Tibial nerve (tissue), 4 donors: ENCODE results near the gene KCNK1. TPM values are rescaled to one million over a fixed set of nuclear protein-coding genes. Genes with fewer than 3 reads are reported as not detected.

Experiments
- DNase-seq, 2 donors: peaks; one replicate each; pipeline ENCODE4 v3.0.0-alpha.2; 2019; ENCODE audit warnings: low spot score in 2 of 2
- H3K27ac ChIP-seq, 4 donors: fragments of 200-600 bp; sonication (generic) in 3 of 4; one replicate each; pipeline ENCODE4 v1.5.1; 2017 to 2019; ENCODE audit warnings: mild to moderate bottlenecking in 1 of 4
- H3K27me3 ChIP-seq, 2 donors: fragments of 200-600 bp; sonication (generic) in 1 of 2; one replicate each; pipeline versions ENCODE4 v1.5.1 to v1.6.0; 2017 to 2019
- H3K36me3 ChIP-seq, 3 donors: fragments of 200-600 bp; sonication (generic); one replicate each; pipeline ENCODE4 v1.5.1; 2018 to 2019
- H3K4me1 ChIP-seq, 4 donors: fragments of 200-600 bp; sonication (generic) in 3 of 4; one replicate each; pipeline ENCODE4 v1.5.1; 2017 to 2019
- H3K4me3 ChIP-seq, 4 donors: fragments of 200-600 bp; sonication (generic) in 3 of 4; one replicate each; pipeline ENCODE4 v1.5.1; 2017 to 2019; ENCODE audit warnings: mild to moderate bottlenecking in 1 of 4, moderate library complexity in 1 of 4
- H3K9me3 ChIP-seq, 4 donors: fragments of 200-600 bp; sonication (generic) in 3 of 4; one replicate each; pipeline ENCODE4 v1.5.1; 2017 to 2019
- CTCF ChIP-seq, 5 experiments: fragments of 200-600 bp in 3 of 5; fragments of 450-650 bp in 2 of 5; sonication (generic) in 3 of 5; IDR thresholded peaks; one replicate each; pipeline ENCODE4 v1.5.1; 2016 to 2019; ENCODE audit warnings: antibody characterized with exemption in 5 of 5, mild to moderate bottlenecking in 3 of 5, moderate library complexity in 2 of 5
- EP300 ChIP-seq, 2 donors: sonication (generic); formaldehyde crosslinking; IDR thresholded peaks; one replicate each; pipeline ENCODE4 v1.6.1; 2017; ENCODE audit warnings: antibody characterized with exemption in 2 of 2, mild to moderate bottlenecking in 1 of 2
- POLR2A ChIP-seq, 2 donors: fragments of 450-650 bp; IDR thresholded peaks; one replicate each; pipeline ENCODE4 v1.6.1; 2017; ENCODE audit warnings: antibody characterized with exemption in 2 of 2, mild to moderate bottlenecking in 2 of 2, moderate library complexity in 2 of 2
- WGBS, 2 donors: methylation state at CpG; one replicate each; pipeline ENCODE4 v1.1.5; 2018; 5-methylcytosine and 5-hydroxymethylcytosine counted together
- total RNA-seq, 4 donors: library from RNA; depleted of rRNA; stranded (reverse); fragments of >200 nt; gene quantifications; one replicate each; pipeline ENCODE4 v1.1.0, GENCODE V29; 2016

Gene KCNK1
- total RNA-seq, 4 donors from 2014 or later: 3.7 to 6.5 (median 4.9) TPM

- Histone ChIP-seq H3K36me3 (no peaks in the 10 kb centered on the region), H3K27me3 (no peaks in the 10 kb centered on the region), H3K27ac (no peak overlapping the region), H3K4me1 (no peaks in the 10 kb centered on the region), H3K4me3 (no peak overlapping the region), H3K9me3 (peaks cover 0 to 14% (median 0%) of the 10 kb centered on the region in 4 donors)
- no peak for DNase-seq
- no peak for TF ChIP-seq EP300 (IDR thresholded peaks at IDR 0.05)
- TF ChIP-seq CTCF (IDR thresholded peaks at IDR 0.05): no peak
- no peak for TF ChIP-seq POLR2A (IDR thresholded peaks at IDR 0.05)
These were observed 29.0 kb upstream of the KCNK1 start for GRCh38 chr1:233584931-233585330.

DNA sequence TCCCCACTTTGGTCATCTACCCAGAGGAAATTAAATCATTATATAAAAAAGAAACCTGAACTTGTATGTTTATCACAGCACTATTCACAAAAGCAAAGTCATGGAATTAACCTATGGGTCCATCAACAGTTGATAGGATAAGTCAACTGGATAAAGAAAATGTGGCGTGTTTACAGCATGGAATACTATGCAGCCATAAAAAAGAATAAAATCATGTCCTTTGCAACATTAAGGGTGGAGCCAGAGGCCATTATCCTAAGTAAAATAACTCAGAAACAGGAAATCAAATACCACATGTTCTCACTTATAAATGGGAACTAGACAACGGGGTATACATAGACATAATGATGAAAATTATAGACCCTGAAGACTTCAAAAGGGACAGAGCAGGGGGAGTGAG, 27.6 kb upstream of the KCNK1 start:
- Histone ChIP-seq H3K9me3 (peaks cover 0 to 14% (median 0%) of the 10 kb centered on the region in 4 donors), H3K27ac (no peak overlapping the region), H3K4me3 (no peak overlapping the region), H3K36me3 (no peaks in the 10 kb centered on the region), H3K4me1 (no peaks in the 10 kb centered on the region), H3K27me3 (no peaks in the 10 kb centered on the region)
- TF ChIP-seq POLR2A (IDR thresholded peaks at IDR 0.05): no peak
- no peak for TF ChIP-seq EP300 (IDR thresholded peaks at IDR 0.05)
- TF ChIP-seq CTCF (IDR thresholded peaks at IDR 0.05): no peak
- 86 to 90% methylated on average over 2 of the region's 2 CpGs for WGBS, 2 donors
- DNase-seq: no peak

DNA sequence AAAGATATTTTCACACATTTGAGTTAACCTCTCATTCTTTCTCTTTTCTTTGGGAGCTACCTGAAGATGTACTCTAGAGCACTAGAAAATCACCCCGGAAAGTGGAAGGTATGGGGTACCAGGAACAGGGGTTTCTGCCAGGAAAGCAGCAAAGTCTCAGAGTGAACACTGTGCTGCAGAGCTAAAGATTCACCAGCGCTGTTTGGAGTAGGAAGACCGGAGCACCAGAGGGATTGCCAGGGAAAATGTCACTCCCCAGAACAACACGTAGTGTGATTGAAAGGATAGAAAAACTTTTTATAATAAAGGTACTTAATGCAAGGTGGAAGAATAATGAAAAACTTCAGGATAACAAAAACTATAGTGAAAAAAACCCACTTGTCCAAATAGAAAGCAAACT, 26.7 kb upstream of the KCNK1 start:
- Histone ChIP-seq H3K27me3 (no peaks in the 10 kb centered on the region), H3K4me3 (no peak overlapping the region), H3K9me3 (peaks cover 0 to 14% (median 0%) of the 10 kb centered on the region in 4 donors), H3K4me1 (no peaks in the 10 kb centered on the region), H3K36me3 (no peaks in the 10 kb centered on the region), H3K27ac (no peak overlapping the region)
- TF ChIP-seq CTCF (IDR thresholded peaks at IDR 0.05) (no peak), POLR2A (IDR thresholded peaks at IDR 0.05) (no peak), EP300 (IDR thresholded peaks at IDR 0.05) (no peak)
- DNase-seq: no peak
- WGBS, 2 donors: 74 to 77% methylated on average over 4 of the region's 4 CpGs

GRCh38 chr1:233587958-233588799, 25.7 kb upstream of the KCNK1 start:
- H3K27ac ChIP-seq: no peak overlapping the region
- H3K4me3 ChIP-seq: no peak overlapping the region
- DNase-seq: no peak
- H3K36me3 ChIP-seq: no peaks in the 10 kb centered on the region
- peaks cover 0 to 13% (median 0%) of the 10 kb centered on the region in 4 donors for H3K9me3 ChIP-seq
- H3K4me1 ChIP-seq: no peaks in the 10 kb centered on the region
- TF ChIP-seq POLR2A (IDR thresholded peaks at IDR 0.05): no peak
- no peak for TF ChIP-seq EP300 (IDR thresholded peaks at IDR 0.05)
- no peak for TF ChIP-seq CTCF (IDR thresholded peaks at IDR 0.05)
- 13 to 19% methylated on average over 17 of the region's 17 CpGs for WGBS, 2 donors
- H3K27me3 ChIP-seq: no peaks in the 10 kb centered on the region

DNA sequence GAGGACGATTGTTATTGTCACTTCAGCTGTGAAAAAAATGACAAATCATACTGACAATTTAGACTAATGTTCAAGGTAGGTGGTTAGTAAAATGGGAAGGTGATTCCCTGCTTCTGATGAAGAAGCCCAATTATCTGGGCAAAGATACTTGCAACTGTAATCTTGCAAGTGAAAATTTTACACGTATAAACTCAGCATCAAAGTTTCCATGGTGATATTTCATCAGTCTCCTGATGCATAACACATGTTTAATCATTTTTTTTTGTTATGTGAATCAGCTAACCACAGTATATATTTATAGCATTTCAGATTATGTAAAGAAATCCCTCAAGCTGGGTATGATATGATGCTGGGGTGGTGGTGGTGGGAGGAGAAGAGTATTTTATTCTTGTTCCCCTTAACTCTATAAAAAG, 16.4 kb upstream of the KCNK1 start:
- WGBS, 2 donors: 49 to 54% methylated on average over 2 of the region's 2 CpGs
- H3K27me3 ChIP-seq: no peaks in the 10 kb centered on the region
- H3K4me1 ChIP-seq: no peaks in the 10 kb centered on the region
- H3K4me3 ChIP-seq: no peak overlapping the region
- no peaks in the 10 kb centered on the region for H3K36me3 ChIP-seq
- DNase-seq: no peak
- no peak for TF ChIP-seq POLR2A (IDR thresholded peaks at IDR 0.05)
- no peak for TF ChIP-seq CTCF (IDR thresholded peaks at IDR 0.05)
- TF ChIP-seq EP300 (IDR thresholded peaks at IDR 0.05): no peak
- no peaks in the 10 kb centered on the region for H3K9me3 ChIP-seq
- H3K27ac ChIP-seq: no peak overlapping the region
